Measurements from ENCODE around the gene ASXL1. TPM values are rescaled to one million over a fixed set of nuclear protein-coding genes. Genes with fewer than 3 reads are reported as not detected.

Gene ASXL1
- total and polyA plus RNA-seq, 9 of the 15 experiments (the other 6 are each of a cell fraction or from before 2014, with no cell fraction given), result 6.5 to 65.3 (median 32.3) TPM

GRCh38 chr20:32333988-32334885 is 23.9 kb upstream of the ASXL1 start (continued):
- TF ChIP-seq YY1 (IDR thresholded peaks at IDR 0.05; ENCODE audit: borderline replicate concordance in 1 of 3, control insufficient read depth in 1 of 3, extremely low read depth in 1 of 3, insufficient read depth in 3 of 3, insufficient read length in 1 of 3, insufficient replicate concordance in 2 of 3, low read depth in 1 of 3, low read length in 2 of 3), result peak in 1 of 3 experiments; percentile 68
- no peak for TF ChIP-seq PCBP1 (IDR thresholded peaks at IDR 0.05; ENCODE audit: low read depth, low read length, poor library complexity, severe bottlenecking)
- TF ChIP-seq ZNF696 (CRISPR knock-in tag; conservative IDR thresholded peaks at IDR 0.05), result no peak
- no peak for TF ChIP-seq KLF1 (tag; IDR thresholded peaks at IDR 0.05)
- no peak for TF ChIP-seq TRIM28 (IDR thresholded peaks at IDR 0.05)
- no peak for TF ChIP-seq CREB1 (IDR thresholded peaks at IDR 0.05)
- no peak for TF ChIP-seq CREB1 (CRISPR knock-in tag; IDR thresholded peaks at IDR 0.05)
- TF ChIP-seq SFPQ (IDR thresholded peaks at IDR 0.05; ENCODE audit: low read depth, low read length), result no peak
- no peak for TF ChIP-seq PRPF4 (IDR thresholded peaks at IDR 0.05; ENCODE audit: insufficient read depth, low read depth, low read length, poor library complexity, severe bottlenecking)
- no peak for TF ChIP-seq ZNF740 (CRISPR knock-in tag; IDR thresholded peaks at IDR 0.05)
- TF ChIP-seq ZNF740 (tag; IDR thresholded peaks at IDR 0.05), result no peak
- TF ChIP-seq ZNF184 (CRISPR knock-in tag; IDR thresholded peaks at IDR 0.05), result no peak
- no peak for TF ChIP-seq KLF6 (CRISPR knock-in tag; IDR thresholded peaks at IDR 0.05; ENCODE audit: borderline replicate concordance)
- no peak for TF ChIP-seq ZBTB43 (CRISPR knock-in tag; IDR thresholded peaks at IDR 0.05)
- TF ChIP-seq STAT6 (CRISPR knock-in tag; IDR thresholded peaks at IDR 0.05), result no peak
- TF ChIP-seq ZNF764 (CRISPR knock-in tag; IDR thresholded peaks at IDR 0.05; ENCODE audit: low read depth), result no peak
- no peak for TF ChIP-seq DDX20 (tag; IDR thresholded peaks at IDR 0.05; ENCODE audit: low read depth)
- no peak for TF ChIP-seq DNMT1 (IDR thresholded peaks at IDR 0.05)
- TF ChIP-seq PML (IDR thresholded peaks at IDR 0.05; ENCODE audit: low read length), result no peak
